IPS-NIHi7 (cell line): Measurements from ENCODE around the gene GNG4.

Source experiments
- DNase-seq: peaks from one replicate; pipeline ENCODE4 v3.0.0; 2012; ENCODE audit warnings: mixed read lengths; ENCODE audit errors: extremely low spot score

Gene GNG4

DNA sequence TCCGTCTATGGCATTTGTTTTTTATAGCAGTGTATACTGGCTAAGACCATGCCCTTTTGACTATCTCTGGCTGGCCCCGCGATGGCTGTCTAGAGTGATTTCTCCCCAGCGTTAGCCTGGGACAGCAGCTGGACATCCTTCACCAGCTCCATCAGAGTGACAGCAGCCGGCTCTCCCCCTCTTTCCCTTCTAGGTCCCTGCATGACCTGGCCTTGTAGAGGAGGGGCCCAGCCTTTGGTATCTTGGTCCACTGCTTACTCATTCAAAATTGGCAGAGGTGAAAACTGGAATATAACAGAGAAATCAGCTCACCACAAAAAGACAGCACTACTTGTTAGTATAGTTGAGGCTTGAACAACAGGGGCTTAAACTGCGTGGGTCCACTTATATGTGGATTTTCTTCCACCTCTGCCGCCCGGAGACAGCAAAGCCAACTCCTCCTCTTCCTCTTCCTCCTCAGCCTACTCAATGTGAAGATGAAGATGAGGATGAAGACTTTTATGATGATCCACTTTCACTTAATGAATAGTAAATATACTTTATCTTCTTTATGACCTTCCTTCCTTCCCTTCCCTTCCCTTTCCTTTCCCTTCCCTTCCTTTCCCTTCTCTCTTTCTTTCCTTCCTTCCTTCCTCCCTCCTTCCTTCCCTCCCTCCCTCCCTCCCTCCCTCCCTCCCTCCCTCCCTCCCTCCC lies 116.0 kb downstream of the GNG4 start:
- no peak for DNase-seq

- DNase-seq: no peak
These were observed 117.2 kb downstream of the GNG4 start for GRCh38 chr1:235532360-235532759.

- DNase-seq: no peak
These were observed 122.3 kb downstream of the GNG4 start for GRCh38 chr1:235527196-235527814.

GRCh38 chr1:235525314-235525713 lies 124.3 kb downstream of the GNG4 start:
- DNase-seq: no peak

DNA sequence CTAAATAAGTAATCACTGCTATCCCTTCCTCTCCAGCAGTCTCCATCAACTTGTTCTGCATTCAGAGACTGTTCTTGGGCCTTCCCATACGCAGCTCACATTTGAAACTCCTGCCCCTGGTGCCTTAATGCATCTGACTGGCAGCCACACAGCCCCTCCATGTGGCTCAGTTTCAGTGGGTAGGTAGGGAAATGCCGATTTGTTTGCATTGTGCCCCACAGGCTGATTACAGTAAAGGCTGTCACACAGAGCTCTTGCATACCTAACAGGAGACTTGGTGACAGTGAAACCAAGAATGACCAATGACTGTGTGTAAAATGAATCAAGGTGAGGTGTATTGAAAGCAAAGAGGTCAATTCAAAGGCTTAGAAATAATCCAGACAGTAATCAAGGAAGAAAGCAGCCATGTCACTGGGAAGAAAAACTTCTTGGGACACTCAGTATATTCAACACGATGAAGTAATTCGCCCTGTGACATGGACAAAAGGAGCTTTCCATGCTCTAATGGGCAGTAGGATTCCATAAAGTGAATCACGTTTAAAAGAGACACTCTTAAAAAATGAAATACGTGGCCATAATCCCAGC lies 132.6 kb downstream of the GNG4 start:
- no peak for DNase-seq

DNA sequence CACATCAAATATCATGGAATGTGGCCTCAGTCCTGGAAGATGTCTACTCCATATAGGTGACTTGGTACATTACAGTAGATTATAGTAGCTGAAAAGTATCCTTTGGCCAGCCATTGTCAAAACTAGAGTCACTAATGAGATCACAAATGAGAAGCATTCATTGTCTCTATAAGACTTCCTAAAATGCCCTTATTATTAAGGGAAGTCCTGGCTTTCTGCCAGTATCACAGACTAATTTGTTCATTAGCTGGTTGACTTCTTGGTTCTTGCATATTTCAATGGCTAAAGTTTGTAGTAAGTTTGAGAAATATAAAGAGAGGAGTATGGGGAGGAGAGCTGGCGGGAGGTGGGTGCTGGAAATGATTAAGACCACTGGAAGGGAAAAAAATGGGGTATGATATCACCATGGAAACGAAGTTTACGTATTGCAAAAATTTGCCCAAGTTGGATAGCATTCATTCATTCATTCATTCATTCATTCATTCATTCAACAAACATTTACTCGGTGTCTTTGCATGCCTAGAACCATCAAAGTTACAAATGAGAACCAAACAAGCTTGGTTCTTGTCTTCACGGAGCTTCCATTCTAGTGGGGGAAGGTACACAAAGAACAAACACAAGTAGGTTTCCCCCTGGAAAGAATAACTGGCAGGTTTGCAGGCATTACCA lies 133.6 kb downstream of the GNG4 start:
- no peak for DNase-seq

DNA sequence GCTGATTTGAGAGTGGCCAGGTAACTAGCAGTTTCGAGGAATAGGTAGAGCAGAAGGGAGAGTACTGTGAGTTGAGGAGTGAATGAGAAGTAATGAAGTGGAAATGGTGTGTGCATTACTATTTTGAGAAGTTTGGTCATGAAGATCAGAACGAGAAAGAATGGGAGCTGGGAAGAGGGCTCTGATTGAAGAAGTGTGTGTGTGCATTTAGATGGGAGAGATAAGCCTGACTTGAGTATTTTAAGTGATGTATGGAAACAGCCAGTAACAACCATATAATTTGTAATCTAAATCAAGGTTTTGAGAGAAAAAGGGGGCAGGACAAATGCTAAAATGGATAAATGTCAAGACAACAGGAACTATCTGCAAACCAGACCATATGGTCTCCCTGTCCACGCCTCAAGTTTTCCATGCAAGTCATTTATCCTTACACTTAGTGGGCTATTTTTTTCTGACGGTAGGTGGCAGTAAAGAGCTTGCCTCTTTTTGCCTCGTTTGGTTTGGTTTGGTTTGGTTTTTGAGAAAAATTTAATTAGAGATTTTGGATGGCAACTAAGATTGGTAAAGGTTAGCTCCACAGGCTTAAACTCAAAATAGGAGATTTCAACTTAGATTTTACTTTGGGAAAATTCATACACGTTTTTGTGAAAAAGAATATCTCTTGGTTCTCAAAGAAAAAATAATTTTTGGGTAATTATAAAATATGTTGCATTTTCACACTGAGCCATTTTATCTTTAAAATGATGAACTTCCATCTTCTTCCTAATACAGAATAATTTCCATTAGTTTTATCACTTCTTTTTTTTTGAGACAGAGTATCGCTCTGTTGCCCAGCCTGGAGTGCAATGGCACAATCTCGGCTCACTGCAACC lies 135.9 kb downstream of the GNG4 start:
- DNase-seq: peak; percentile 44

DNA sequence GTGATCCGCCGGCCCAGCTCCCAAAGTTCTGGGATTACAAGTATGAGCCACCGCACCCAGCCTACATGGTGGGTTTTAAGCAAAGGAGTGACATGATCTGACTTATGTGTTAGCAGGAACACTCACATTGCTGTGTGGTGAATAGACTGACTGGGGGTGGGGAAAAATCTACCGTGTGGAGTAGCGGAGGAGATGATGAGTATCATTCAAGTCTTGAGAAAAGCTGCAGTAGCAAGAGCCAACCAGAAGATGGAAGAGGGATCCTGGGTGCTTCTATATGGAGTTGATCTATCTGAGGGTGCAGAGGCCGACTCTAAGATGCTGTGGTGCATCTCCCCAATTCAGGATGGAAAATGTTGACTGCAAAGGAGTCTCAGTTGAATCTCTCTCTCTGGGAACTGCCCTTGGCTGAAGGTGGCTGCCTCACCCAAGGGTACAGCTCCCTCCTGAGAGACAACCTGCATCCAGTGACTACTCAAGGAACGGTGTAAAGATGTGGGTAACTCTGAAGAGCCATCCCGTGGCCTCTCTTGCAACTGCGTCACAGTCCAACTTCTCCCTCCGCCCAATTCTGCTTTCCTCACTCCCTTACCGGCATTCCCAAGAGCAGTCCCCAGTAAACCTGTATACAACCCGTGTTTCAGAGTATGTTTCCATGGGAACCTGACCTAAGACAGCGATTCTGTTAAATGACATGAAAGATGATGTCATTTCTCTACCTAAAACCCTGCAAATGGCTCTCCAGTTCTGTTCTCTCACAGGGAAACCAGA lies 137.9 kb downstream of the GNG4 start:
- DNase-seq: no peak

GRCh38 chr1:235510823-235511222 lies 138.8 kb downstream of the GNG4 start:
- no peak for DNase-seq

- no peak for DNase-seq
These were observed 142.0 kb downstream of the GNG4 start for GRCh38 chr1:235507623-235508022.

GRCh38 chr1:235504494-235505222 lies 144.9 kb downstream of the GNG4 start:
- peak; percentile 94 for DNase-seq

DNA sequence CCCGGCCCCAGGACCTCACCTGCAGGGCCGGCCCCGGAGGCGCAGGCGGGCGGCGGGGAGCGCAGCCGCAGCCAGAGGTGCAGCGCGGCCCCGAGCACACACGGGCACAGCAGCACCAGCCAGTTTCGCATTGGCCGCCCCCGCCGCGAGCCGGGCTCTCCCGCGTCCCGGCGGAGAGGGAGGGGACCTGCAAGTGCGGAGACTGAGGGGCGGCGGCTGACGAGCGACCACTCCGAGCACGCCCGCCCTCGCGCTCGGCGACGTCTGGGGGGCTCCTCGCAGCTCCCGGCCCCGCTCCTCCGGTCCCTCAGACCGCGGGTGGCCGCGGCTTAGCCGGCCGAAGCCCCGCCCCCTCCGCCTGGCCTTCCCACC lies 145.5 kb downstream of the GNG4 start, which contains the start of gene B3GALNT2:
B3GALNT2 (minus strand) TSS at position 331 of the 372 bp plus-strand sequence; CDS start at position 131, 200 bp downstream.
- DNase-seq: no peak

DNA sequence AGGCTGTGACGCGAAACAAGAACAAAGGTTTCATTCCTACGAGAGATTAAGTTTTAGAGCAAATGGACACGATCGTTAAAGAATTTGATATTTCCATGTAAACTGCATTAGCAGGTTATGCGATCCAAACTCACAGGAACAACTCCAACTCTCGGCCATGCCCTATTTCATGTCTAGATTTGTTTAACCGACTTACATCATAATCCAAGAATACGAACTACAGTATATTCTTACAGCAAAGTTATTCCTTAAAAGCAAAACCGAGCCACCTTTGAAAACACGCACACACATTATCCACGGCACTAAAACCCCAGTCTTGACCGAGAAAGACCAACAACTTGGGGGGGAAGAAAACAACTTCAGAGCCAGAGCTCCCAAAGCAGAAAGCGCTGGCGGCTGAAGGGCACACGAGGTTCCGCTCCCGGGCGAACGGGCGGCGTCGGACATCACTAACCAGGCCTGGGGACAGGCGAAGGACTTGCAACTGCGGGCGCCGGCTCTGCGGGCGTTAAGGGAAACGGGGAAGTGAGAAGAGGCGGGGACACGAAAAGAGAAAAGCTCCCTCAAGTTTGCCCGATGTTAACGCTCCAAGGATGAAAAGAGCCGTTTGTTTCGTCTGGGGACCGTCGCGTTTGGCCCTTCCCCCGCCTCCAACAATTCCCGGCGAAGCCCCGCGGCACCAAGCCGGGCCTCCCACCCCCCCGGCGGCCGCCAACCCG lies 146.0 kb downstream of the GNG4 start:
- peak; percentile 46 for DNase-seq

DNA sequence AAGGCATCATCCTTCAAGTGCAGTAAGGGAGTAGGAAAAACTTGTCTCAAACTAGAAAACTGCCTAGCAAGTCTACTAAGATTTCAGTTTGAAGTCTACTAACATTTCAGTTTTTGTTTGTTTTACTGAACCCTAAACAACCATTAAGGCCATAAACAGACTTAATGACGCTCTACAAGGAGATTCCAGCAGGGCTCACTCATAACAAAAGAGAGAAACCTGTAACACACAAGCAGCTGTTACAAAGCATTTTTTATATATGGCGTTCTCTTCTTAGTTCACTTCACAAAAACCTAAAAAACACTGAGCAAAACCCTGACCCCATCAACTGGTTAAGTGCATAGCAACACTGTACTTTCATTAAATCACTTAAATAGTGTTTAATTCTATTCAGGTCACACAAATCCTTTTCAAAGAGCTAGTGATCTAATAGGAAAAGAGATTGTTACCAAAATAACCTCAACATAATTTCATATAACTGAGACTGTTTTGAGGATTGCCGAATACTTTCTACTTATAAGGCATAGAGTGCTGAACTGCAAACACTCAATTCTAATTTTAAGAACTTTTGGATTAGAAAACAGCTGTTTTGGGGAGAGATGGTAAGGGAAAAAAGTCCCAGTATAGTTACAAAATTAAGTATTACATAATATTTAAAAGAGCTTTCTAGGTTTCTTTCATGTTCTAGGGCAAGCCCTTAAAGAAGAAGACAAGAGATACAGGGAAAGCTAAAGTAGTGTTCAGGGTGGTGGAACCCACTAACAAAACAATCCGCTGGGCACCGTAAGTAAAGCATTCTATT lies 146.8 kb downstream of the GNG4 start:
- DNase-seq: no peak

DNA sequence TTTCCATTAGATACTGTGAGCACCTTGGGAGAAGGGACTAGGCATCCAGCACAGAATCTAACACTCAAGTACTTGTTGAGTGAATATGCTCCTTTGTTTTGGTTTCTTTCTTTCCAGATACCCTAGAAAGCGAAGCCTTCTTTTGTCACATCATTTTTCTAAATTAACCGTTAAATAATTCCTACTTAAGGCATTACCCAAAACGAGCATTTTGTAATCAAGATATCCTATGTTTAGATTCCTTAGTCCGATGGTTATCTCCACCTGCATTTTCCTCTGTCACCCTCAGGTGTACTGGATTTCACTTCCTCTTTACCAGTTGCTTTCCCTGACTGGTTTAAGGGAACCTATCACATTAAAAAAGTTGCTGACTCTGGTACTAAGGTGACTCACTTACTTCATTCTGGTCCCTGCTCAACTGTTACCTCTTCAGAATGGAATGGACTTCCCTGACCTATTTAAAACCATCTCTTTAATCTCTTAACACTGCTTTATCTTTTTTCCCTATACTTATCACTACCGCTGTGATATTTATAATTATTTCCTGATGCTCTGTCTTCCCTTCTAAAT lies 148.5 kb downstream of the GNG4 start:
- DNase-seq: peak; percentile 11
